Measurements from ENCODE around the gene GPR162.

Gene GPR162

GRCh38 chr12:6822426-6823135 is 960 bp downstream of the GPR162 start:
- no peak for DNase-seq (ENCODE audit: low read depth)
- peak overlapping the region; percentile 62; the same call in 1 of the 2 replicates for H3K4me3 ChIP-seq (ENCODE audit: control insufficient read depth, low read depth, low read length)
- TF ChIP-seq, protein P1, sequence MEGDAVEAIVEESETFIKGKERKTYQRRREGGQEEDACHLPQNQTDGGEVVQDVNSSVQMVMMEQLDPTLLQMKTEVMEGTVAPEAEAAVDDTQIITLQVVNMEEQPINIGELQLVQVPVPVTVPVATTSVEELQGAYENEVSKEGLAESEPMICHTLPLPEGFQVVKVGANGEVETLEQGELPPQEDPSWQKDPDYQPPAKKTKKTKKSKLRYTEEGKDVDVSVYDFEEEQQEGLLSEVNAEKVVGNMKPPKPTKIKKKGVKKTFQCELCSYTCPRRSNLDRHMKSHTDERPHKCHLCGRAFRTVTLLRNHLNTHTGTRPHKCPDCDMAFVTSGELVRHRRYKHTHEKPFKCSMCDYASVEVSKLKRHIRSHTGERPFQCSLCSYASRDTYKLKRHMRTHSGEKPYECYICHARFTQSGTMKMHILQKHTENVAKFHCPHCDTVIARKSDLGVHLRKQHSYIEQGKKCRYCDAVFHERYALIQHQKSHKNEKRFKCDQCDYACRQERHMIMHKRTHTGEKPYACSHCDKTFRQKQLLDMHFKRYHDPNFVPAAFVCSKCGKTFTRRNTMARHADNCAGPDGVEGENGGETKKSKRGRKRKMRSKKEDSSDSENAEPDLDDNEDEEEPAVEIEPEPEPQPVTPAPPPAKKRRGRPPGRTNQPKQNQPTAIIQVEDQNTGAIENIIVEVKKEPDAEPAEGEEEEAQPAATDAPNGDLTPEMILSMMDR (IDR thresholded peaks at IDR 0.05; ENCODE audit: control insufficient read depth, insufficient read depth, low read depth, low read length, missing control alignments) = no peak

GRCh38 chr12:6823182-6824084 is 1.8 kb downstream of the GPR162 start:
- DNase-seq (ENCODE audit: low read depth) = no peak
- no peak overlapping the region for H3K4me3 ChIP-seq (ENCODE audit: control insufficient read depth, low read depth, low read length)
- TF ChIP-seq, protein P1 (IDR thresholded peaks at IDR 0.05; ENCODE audit: control insufficient read depth, insufficient read depth, low read depth, low read length, missing control alignments) = no peak

- no peak for DNase-seq (ENCODE audit: low read depth)
- TF ChIP-seq, protein P1 (IDR thresholded peaks at IDR 0.05; ENCODE audit: control insufficient read depth, insufficient read depth, low read depth, low read length, missing control alignments) = no peak
- H3K4me3 ChIP-seq (ENCODE audit: control insufficient read depth, low read depth, low read length) = no peak overlapping the region
Measured at GRCh38 chr12:6824085-6824775, 2.6 kb downstream of the GPR162 start.

GRCh38 chr12:6824901-6825381 is 3.3 kb downstream of the GPR162 start:
- TF ChIP-seq, protein P1 (IDR thresholded peaks at IDR 0.05; ENCODE audit: control insufficient read depth, insufficient read depth, low read depth, low read length, missing control alignments) = no peak
- DNase-seq (ENCODE audit: low read depth) = no peak
- peak overlapping the region; percentile 34 for H3K4me3 ChIP-seq (ENCODE audit: control insufficient read depth, low read depth, low read length)

DNA sequence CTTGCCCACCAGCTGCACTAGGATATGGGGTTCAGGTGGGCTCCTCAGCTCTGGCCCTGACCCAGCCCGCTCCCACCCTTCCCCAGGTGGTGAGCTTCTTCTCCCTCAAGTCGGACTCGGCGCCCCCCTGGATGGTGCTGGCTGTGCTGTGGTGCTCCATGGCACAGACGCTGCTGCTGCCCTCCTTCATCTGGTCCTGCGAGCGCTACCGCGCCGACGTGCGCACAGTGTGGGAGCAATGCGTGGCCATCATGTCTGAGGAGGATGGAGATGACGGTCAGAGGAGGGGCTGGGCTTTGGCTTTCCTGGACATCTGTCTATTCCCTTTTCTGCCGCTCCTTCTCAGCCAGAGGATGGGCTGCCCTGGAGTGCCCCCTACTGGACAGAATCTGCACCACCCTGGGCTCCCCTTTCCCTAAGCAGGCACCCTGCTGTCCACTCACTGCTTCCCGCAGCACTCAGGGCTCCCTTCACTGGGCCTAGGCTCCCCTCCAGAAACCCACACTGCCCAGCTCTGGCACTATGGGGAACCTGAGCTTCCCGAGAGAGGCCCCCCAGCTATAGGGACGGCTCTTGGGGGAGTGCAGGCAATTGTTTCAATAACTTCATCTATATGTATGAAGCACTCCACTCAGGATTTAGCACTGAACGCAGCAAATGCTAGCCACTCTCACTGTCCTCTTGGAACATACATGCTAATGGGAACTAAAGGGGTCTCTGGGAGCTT is 3.9 kb downstream of the GPR162 start:
- TF ChIP-seq, protein P1 (IDR thresholded peaks at IDR 0.05; ENCODE audit: control insufficient read depth, insufficient read depth, low read depth, low read length, missing control alignments) = peak; percentile 97
- H3K4me3 ChIP-seq (ENCODE audit: control insufficient read depth, low read depth, low read length) = peak overlapping the region; percentile 34
- peak; percentile 39 for DNase-seq (ENCODE audit: low read depth)
